H9 (cell line): ENCODE measurements around the gene SF1. TPM values are rescaled to one million over a fixed set of nuclear protein-coding genes. Genes with fewer than 3 reads are reported as not detected.

Experiments used
- DNase-seq: peaks from one replicate; pipeline ENCODE4 v3.0.0-alpha.2; 2017
- H2AFZ ChIP-seq: one replicate; pipeline ENCODE4 v1.6.1; 2013; ENCODE audit warnings: mild to moderate bottlenecking, low read length, control low read depth, moderate library complexity
- H2AK5ac ChIP-seq: 2 replicates; pipeline ENCODE4 v1.6.1; 2013; ENCODE audit warnings: low read length, control low read depth, mixed read lengths; ENCODE audit not compliant: insufficient read length
- H2BK120ac ChIP-seq: one replicate; pipeline ENCODE4 v1.6.1; 2013; ENCODE audit warnings: low read depth, mild to moderate bottlenecking, low read length, control low read depth, inconsistent platforms; ENCODE audit not compliant: poor library complexity, severe bottlenecking
- H2BK12ac ChIP-seq: 2 replicates; pipeline ENCODE4 v1.6.1; 2013; ENCODE audit warnings: low read length, control low read depth, mixed read lengths, low read depth; ENCODE audit not compliant: insufficient read length
- H2BK15ac ChIP-seq: 2 replicates; pipeline ENCODE4 v1.6.1; 2013; ENCODE audit warnings: low read depth, low read length, control low read depth
- H2BK20ac ChIP-seq: one replicate; pipeline ENCODE4 v1.6.1; 2013; ENCODE audit warnings: low read depth, mild to moderate bottlenecking, low read length, control low read depth, inconsistent platforms; ENCODE audit not compliant: poor library complexity, severe bottlenecking
- H2BK5ac ChIP-seq: 2 replicates; pipeline ENCODE4 v1.6.1; 2013; ENCODE audit warnings: low read length, control low read depth, mixed read lengths; ENCODE audit not compliant: insufficient read length
- H3K14ac ChIP-seq: 2 replicates; pipeline ENCODE4 v1.6.1; 2013; ENCODE audit warnings: low read length, control low read depth; ENCODE audit not compliant: insufficient read depth
- H3K18ac ChIP-seq: 2 replicates; pipeline ENCODE4 v1.6.1; 2013; ENCODE audit warnings: low read depth, mild to moderate bottlenecking, mixed read lengths, low read length, control low read depth; ENCODE audit not compliant: insufficient read length
- H3K23ac ChIP-seq: 2 replicates; pipeline ENCODE4 v1.6.1; 2013; ENCODE audit warnings: low read length, control low read depth, mixed read lengths, low read depth; ENCODE audit not compliant: insufficient read length
- H3K23me2 ChIP-seq: 2 replicates; pipeline ENCODE4 v1.6.1; 2013; ENCODE audit warnings: low read depth, mild to moderate bottlenecking, mixed read lengths, low read length, control low read depth; ENCODE audit not compliant: insufficient read length, poor library complexity, severe bottlenecking
- H3K27ac ChIP-seq: 2 replicates; pipeline ENCODE4 v1.5.1; 2013; ENCODE audit warnings: low read length, control low read depth, mixed read lengths, low read depth; ENCODE audit not compliant: insufficient read length
- H3K27me3 ChIP-seq: 2 replicates; pipeline ENCODE4 v1.6.1; 2013; ENCODE audit warnings: low read length, control low read depth, inconsistent platforms; ENCODE audit not compliant: insufficient read depth
- H3K4ac ChIP-seq: 2 replicates; pipeline ENCODE4 v1.6.1; 2013; ENCODE audit warnings: low read depth, mild to moderate bottlenecking, control low read depth, inconsistent platforms, low read length, moderate library complexity
- H3K4me1 ChIP-seq: 2 replicates; pipeline ENCODE4 v1.6.1; 2013; ENCODE audit warnings: low read length, control low read depth, inconsistent platforms; ENCODE audit not compliant: insufficient read depth
- H3K4me2 ChIP-seq: 2 replicates; pipeline ENCODE4 v1.6.1; 2013; ENCODE audit warnings: low read length, control low read depth, mixed read lengths; ENCODE audit not compliant: insufficient read length, insufficient read depth
- H3K56ac ChIP-seq: 2 replicates; pipeline ENCODE4 v1.6.1; 2013; ENCODE audit warnings: low read depth, mild to moderate bottlenecking, mixed read lengths, low read length, control low read depth; ENCODE audit not compliant: insufficient read length
- H3K79me1 ChIP-seq: 2 replicates; pipeline ENCODE4 v1.6.1; 2013; ENCODE audit warnings: low read depth, mild to moderate bottlenecking, moderate library complexity, low read length, control low read depth, inconsistent platforms; ENCODE audit not compliant: insufficient read depth, poor library complexity, severe bottlenecking
- H3K79me2 ChIP-seq: 2 replicates; pipeline ENCODE4 v1.6.1; 2013; ENCODE audit warnings: low read length, control low read depth, inconsistent platforms; ENCODE audit not compliant: insufficient read depth
- H3K9ac ChIP-seq: 2 replicates; pipeline ENCODE4 v1.6.1; 2013; ENCODE audit warnings: low read length, control low read depth, mixed read lengths; ENCODE audit not compliant: insufficient read length; ENCODE audit errors: extremely low read depth
- H3K9me3 ChIP-seq: one replicate; pipeline ENCODE4 v1.6.1; 2013; ENCODE audit warnings: low read depth, low read length, inconsistent platforms; ENCODE audit not compliant: control insufficient read depth
- H3T11ph ChIP-seq: one replicate; pipeline ENCODE4 v1.6.1; 2013; ENCODE audit warnings: mild to moderate bottlenecking, low read length, control low read depth, inconsistent platforms
- H4K20me1 ChIP-seq: one replicate; pipeline ENCODE4 v1.6.1; 2013; ENCODE audit not compliant: control insufficient read depth, insufficient read length, insufficient read depth
- H4K5ac ChIP-seq: 2 replicates; pipeline ENCODE4 v1.6.1; 2013; ENCODE audit warnings: low read depth, mild to moderate bottlenecking, mixed read lengths, low read length, control low read depth; ENCODE audit not compliant: insufficient read length
- H4K8ac ChIP-seq: replicated peaks from 2 replicates; pipeline ENCODE4 v1.6.1; 2013; ENCODE audit warnings: low read length, control low read depth, mixed read lengths, low read depth; ENCODE audit not compliant: insufficient read length
- H4K91ac ChIP-seq: 2 replicates; pipeline ENCODE4 v1.6.1; 2013; ENCODE audit warnings: low read depth, mild to moderate bottlenecking, moderate library complexity, mixed read lengths, low read length, control low read depth; ENCODE audit not compliant: insufficient read length
- H3K27ac Mint-ChIP-seq, 3 experiments: 2 replicates in 2 of 3; 3 replicates in 1 of 3; pipeline ENCODE4 v1.8.0; 2020 to 2021; ENCODE audit warnings: mixed read lengths in 3 of 3, mild to moderate bottlenecking in 1 of 3, moderate library complexity in 1 of 3
- H3K27me3 Mint-ChIP-seq: 2 replicates; pipeline ENCODE4 v1.8.0; 2021; ENCODE audit warnings: low read depth, mild to moderate bottlenecking, moderate library complexity, mixed read lengths
- H3K36me3 Mint-ChIP-seq, 3 experiments: 2 replicates in 2 of 3; 3 replicates in 1 of 3; pipeline ENCODE4 v1.8.0; 2020 to 2021; ENCODE audit warnings: low read depth in 3 of 3, mixed read lengths in 3 of 3; ENCODE audit not compliant: insufficient read depth in 1 of 3
- H3K4me1 Mint-ChIP-seq, 2 experiments: 2 replicates each; pipeline ENCODE4 v1.8.0; 2020; ENCODE audit warnings: mixed read lengths in 2 of 2
- H3K4me3 Mint-ChIP-seq, 2 experiments: 2 replicates in 1 of 2; 3 replicates in 1 of 2; pipeline ENCODE4 v1.8.0; 2020 to 2021; ENCODE audit warnings: mild to moderate bottlenecking in 2 of 2, mixed read lengths in 2 of 2, moderate library complexity in 1 of 2
- H3K9me3 Mint-ChIP-seq, 2 experiments: 2 replicates in 1 of 2; 3 replicates in 1 of 2; pipeline ENCODE4 v1.8.0; 2020; ENCODE audit warnings: mild to moderate bottlenecking in 2 of 2, mixed read lengths in 2 of 2, moderate library complexity in 1 of 2
- CTCF ChIP-seq: fragments of 200-600 bp; sonication (generic); conservative IDR thresholded peaks from 3 replicates; pipeline ENCODE4 v1.8.0; 2021; ENCODE audit warnings: antibody characterized with exemption, mild to moderate bottlenecking
- WGBS: extraction: QIAGEN DNeasy Blood & Tissue Kit; methylation state at CpG from one replicate; pipeline ENCODE4 v1.1.7; 2013; ENCODE audit warnings: missing lambda C conversion rate, low lambda C conversion rate, mixed read lengths; ENCODE audit not compliant: insufficient read length; ENCODE audit errors: extremely low coverage; 5-methylcytosine and 5-hydroxymethylcytosine counted together
- total RNA-seq: library from RNA; stranded (reverse); gene quantifications from 2 replicates; pipeline ENCODE4 v1.2.1, GENCODE V29; 2021

SF1 gene
- total RNA-seq, 1 experiment from 2014 or later = 528 TPM

GRCh38 chr11:64768300-64768694 lies 10.0 kb downstream of the SF1 start:
- H3K36me3 Mint-ChIP-seq = peaks cover 77 to 97% (median 95%) of the 10 kb centered on the region in 3 experiments; a peak in 6 of 7 replicates

More at GRCh38 chr11:64768300-64768694, 10.0 kb downstream of the SF1 start:
- no peak overlapping the region for H3K18ac ChIP-seq
- no peaks in the 10 kb centered on the region; the same call in 1 of the 2 replicates for H3K4me1 ChIP-seq
- no peak overlapping the region for H3K56ac ChIP-seq
- no peak overlapping the region for H3T11ph ChIP-seq
- TF ChIP-seq CTCF = no peak
- H3K79me1 ChIP-seq = peaks cover 7% of the 10 kb centered on the region
- H3K23ac ChIP-seq = no peak overlapping the region
- no peaks in the 10 kb centered on the region for H3K27me3 ChIP-seq
- H3K79me2 ChIP-seq = 0 out of 2 replicates have a peak, but pooled peaks cover 2% of the 10 kb centered on the region
- H3K27me3 Mint-ChIP-seq = no peaks in the 10 kb centered on the region
- no peak overlapping the region for H2BK5ac ChIP-seq
- no peak overlapping the region for H4K8ac ChIP-seq
- H2AK5ac ChIP-seq = no peak overlapping the region
- no peak overlapping the region for H4K91ac ChIP-seq
- no peak overlapping the region for H3K9ac ChIP-seq
- no peaks in the 10 kb centered on the region for H3K9me3 Mint-ChIP-seq
- H2BK20ac ChIP-seq = no peak overlapping the region
- no CpG with 5 or more reads among the region's 6 CpGs for WGBS
- no peak overlapping the region for H3K4me3 Mint-ChIP-seq
- H3K4me1 Mint-ChIP-seq = peaks cover 38 to 49% of the 10 kb centered on the region in 2 experiments
- no peak overlapping the region for H3K14ac ChIP-seq
- H4K20me1 ChIP-seq = peaks cover 3% of the 10 kb centered on the region
- H2AFZ ChIP-seq = no peak overlapping the region
- no peak overlapping the region for H3K27ac ChIP-seq
- H3K23me2 ChIP-seq = no peaks in the 10 kb centered on the region
- H4K5ac ChIP-seq = no peak overlapping the region
- no peaks in the 10 kb centered on the region for H3K9me3 ChIP-seq
- H2BK120ac ChIP-seq = no peak overlapping the region
- no peak for DNase-seq
- H2BK12ac ChIP-seq = no peak overlapping the region
- H3K4me2 ChIP-seq = no peak overlapping the region
- no peak overlapping the region for H3K4ac ChIP-seq
- peak overlapping the region in 1 of 3 experiments; percentile 23; a peak in 2 of 7 replicates for H3K27ac Mint-ChIP-seq
- H2BK15ac ChIP-seq = no peak overlapping the region
